Stimulated activated CD4-positive, alpha-beta T cell treated with anti-CD3 and anti-CD28 coated beads, Interleukin-1b, Interleukin-23, amount 100 ng/mL, for 48 hours (primary cell): Measurements from ENCODE around the gene SOX6.
"Not testable (repeated sequence)": the region's sequence is repeated elsewhere in the genome, so short reads cannot be mapped to it uniquely, and the experiment has no call there.

Source experiments
- DNase-seq: peaks from one replicate; pipeline ENCODE4 v3.0.0-alpha.2; 2020

SOX6 gene

GRCh38 chr11:16184588-16184987 lies 171.8 kb downstream of the SOX6 start:
- no peak for DNase-seq

GRCh38 chr11:16182553-16182952 lies 173.8 kb downstream of the SOX6 start:
- no peak for DNase-seq

GRCh38 chr11:16180868-16181267 lies 175.5 kb downstream of the SOX6 start:
- DNase-seq: no peak

- DNase-seq: no peak
Observed at GRCh38 chr11:16179676-16180075, 176.7 kb downstream of the SOX6 start.

GRCh38 chr11:16178273-16178672 lies 178.1 kb downstream of the SOX6 start:
- DNase-seq: no peak

GRCh38 chr11:16177688-16178087 lies 178.7 kb downstream of the SOX6 start:
- DNase-seq: no peak

GRCh38 chr11:16173798-16174197 lies 182.5 kb downstream of the SOX6 start:
- DNase-seq: no peak

- no peak for DNase-seq
Observed at GRCh38 chr11:16171882-16172281, 184.5 kb downstream of the SOX6 start.

- no peak for DNase-seq
Observed at GRCh38 chr11:16169956-16170847, 186.1 kb downstream of the SOX6 start.

GRCh38 chr11:16169541-16169940 lies 186.8 kb downstream of the SOX6 start:
- DNase-seq: no peak

- DNase-seq: no peak
Observed at GRCh38 chr11:16167706-16168487, 188.4 kb downstream of the SOX6 start.

- no peak for DNase-seq
Observed at GRCh38 chr11:16166571-16166970, 189.8 kb downstream of the SOX6 start.

- no peak for DNase-seq
Observed at GRCh38 chr11:16160146-16160545, 196.2 kb downstream of the SOX6 start.

GRCh38 chr11:16158426-16158994 lies 197.8 kb downstream of the SOX6 start:
- no peak for DNase-seq

- DNase-seq: no peak
Observed at GRCh38 chr11:16157327-16157726, 199.0 kb downstream of the SOX6 start.

GRCh38 chr11:16155448-16155847 lies 200.9 kb downstream of the SOX6 start:
- DNase-seq: no peak

- DNase-seq: no peak
Observed at GRCh38 chr11:16154715-16155396, 201.5 kb downstream of the SOX6 start.

- no peak for DNase-seq
Observed at GRCh38 chr11:16153951-16154350, 202.4 kb downstream of the SOX6 start.

- no peak for DNase-seq
Observed at GRCh38 chr11:16151138-16151537, 205.2 kb downstream of the SOX6 start.

GRCh38 chr11:16149476-16149875 lies 206.9 kb downstream of the SOX6 start:
- DNase-seq: no peak

- no peak for DNase-seq
Observed at GRCh38 chr11:16148301-16148931, 207.9 kb downstream of the SOX6 start.

GRCh38 chr11:16146980-16147379 lies 209.4 kb downstream of the SOX6 start:
- not testable (repeated sequence) for DNase-seq

GRCh38 chr11:16141614-16142013 lies 214.7 kb downstream of the SOX6 start:
- DNase-seq: not testable (repeated sequence)
